CD4-positive, CD25-positive, alpha-beta regulatory T cell (primary cell): ENCODE results near the gene SPATA31E1. TPM values are rescaled to one million over a fixed set of nuclear protein-coding genes. Genes with fewer than 3 reads are reported as not detected.

ENCODE experiments used
- polyA plus RNA-seq, 4 donors: library from polyadenylated mRNA; unstranded; fragments of 300-500 nt; fragmentation: Illumina TruSeq; gene quantifications; one replicate each; pipeline ENCODE4 v1.2.3, GENCODE V29; 2021
- total RNA-seq: library from RNA; stranded (reverse); gene quantifications from one replicate; pipeline ENCODE4 v1.2.3, GENCODE V29; 2022

Gene SPATA31E1
- total and polyA plus RNA-seq, 5 donors from 2014 or later: not detected

Other genes with a start within 250 kb of the SPATA31E1 start
- gene CTSL, start 156.8 kb upstream of the SPATA31E1 start, total RNA-seq: 1.2 TPM
- gene CTSL, start 156.8 kb upstream of the SPATA31E1 start, polyA plus RNA-seq: 10 to 100 TPM in 1 of 4 donors, 1 to 10 TPM in 3; 1.5 to 10.6 (median 3.4) TPM
- gene SPATA31C1, start 35.1 kb downstream of the SPATA31E1 start, total RNA-seq: not detected
- gene SPATA31C1, start 35.1 kb downstream of the SPATA31E1 start, polyA plus RNA-seq: under 1 TPM in 1 of 4 donors, not detected in 3; 0.19 TPM
- 3.7 TPM for gene CDK20, start 91.7 kb downstream of the SPATA31E1 start, total RNA-seq
- gene CDK20, start 91.7 kb downstream of the SPATA31E1 start, polyA plus RNA-seq: 1 to 10 TPM; 2.6 to 4.9 (median 3.3) TPM